Fibroblast of the aortic adventitia (primary cell): Measurements from ENCODE around the gene STUB1. TPM values are rescaled to one million over a fixed set of nuclear protein-coding genes. Genes with fewer than 3 reads are reported as not detected.
A peak's percentile ranks its signal among the peaks of the same experiment; 100 is the strongest.

Experiments used
- DNase-seq: peaks from one replicate; pipeline ENCODE4 v3.0.0-alpha.2; 2010; ENCODE audit warnings: low read depth
- H3K4me3 ChIP-seq: 2 replicates; pipeline ENCODE4 v1.5.1; 2011; ENCODE audit warnings: low read depth, mild to moderate bottlenecking, control low read depth, low read length, moderate library complexity
- CTCF ChIP-seq: IDR thresholded peaks from 2 replicates; pipeline ENCODE4 v1.5.1; 2011; ENCODE audit warnings: mild to moderate bottlenecking, low read length, control low read depth, inconsistent platforms; ENCODE audit not compliant: insufficient read depth
- total RNA-seq: library from RNA; depleted of rRNA; stranded (reverse); fragments of >200 nt; gene quantifications from 2 replicates; pipeline ENCODE4 v1.2.3, GENCODE V29; 2012; ENCODE audit warnings: low replicate concordance

Gene STUB1
- total RNA-seq, 1 donor, result 88.9 TPM

- DNase-seq, result no peak
- no peak for TF ChIP-seq CTCF
- H3K4me3 ChIP-seq, result no peak overlapping the region
These were observed 17.6 kb upstream of the STUB1 start for GRCh38 chr16:662597-662996.

GRCh38 chr16:666572-666971 lies 13.6 kb upstream of the STUB1 start:
- no peak for DNase-seq
- TF ChIP-seq CTCF, result no peak
- H3K4me3 ChIP-seq, result no peak overlapping the region

GRCh38 chr16:667113-667779 lies 13.0 kb upstream of the STUB1 start:
- no peak for TF ChIP-seq CTCF
- DNase-seq, result no peak
- H3K4me3 ChIP-seq, result no peak overlapping the region

GRCh38 chr16:667780-668518 lies 12.3 kb upstream of the STUB1 start, which contains the start of gene RHOT2:
RHOT2 (plus strand) TSS chr16:668132; CDS start chr16:668200, 68 bp downstream.
- peak within 1 kb of the TSS; percentile 83 for H3K4me3 ChIP-seq
- DNase-seq, result peak; percentile 82
- peak; percentile 52 for TF ChIP-seq CTCF

GRCh38 chr16:668519-669171 lies 11.6 kb upstream of the STUB1 start:
- TF ChIP-seq CTCF, result no peak
- peak overlapping the region; percentile 83 for H3K4me3 ChIP-seq
- DNase-seq, result no peak

GRCh38 chr16:669666-670065 lies 10.5 kb upstream of the STUB1 start:
- no peak for DNase-seq
- peak overlapping the region; percentile 83 for H3K4me3 ChIP-seq

More at GRCh38 chr16:669666-670065, 10.5 kb upstream of the STUB1 start:
- TF ChIP-seq CTCF, result no peak
